ENCODE measurements around the gene ZBTB44. TPM values are rescaled to one million over a fixed set of nuclear protein-coding genes. Genes with fewer than 3 reads are reported as not detected.

ZBTB44 gene
- total RNA-seq, 1 experiment from 2014 or later, result 41.2 TPM

DNA sequence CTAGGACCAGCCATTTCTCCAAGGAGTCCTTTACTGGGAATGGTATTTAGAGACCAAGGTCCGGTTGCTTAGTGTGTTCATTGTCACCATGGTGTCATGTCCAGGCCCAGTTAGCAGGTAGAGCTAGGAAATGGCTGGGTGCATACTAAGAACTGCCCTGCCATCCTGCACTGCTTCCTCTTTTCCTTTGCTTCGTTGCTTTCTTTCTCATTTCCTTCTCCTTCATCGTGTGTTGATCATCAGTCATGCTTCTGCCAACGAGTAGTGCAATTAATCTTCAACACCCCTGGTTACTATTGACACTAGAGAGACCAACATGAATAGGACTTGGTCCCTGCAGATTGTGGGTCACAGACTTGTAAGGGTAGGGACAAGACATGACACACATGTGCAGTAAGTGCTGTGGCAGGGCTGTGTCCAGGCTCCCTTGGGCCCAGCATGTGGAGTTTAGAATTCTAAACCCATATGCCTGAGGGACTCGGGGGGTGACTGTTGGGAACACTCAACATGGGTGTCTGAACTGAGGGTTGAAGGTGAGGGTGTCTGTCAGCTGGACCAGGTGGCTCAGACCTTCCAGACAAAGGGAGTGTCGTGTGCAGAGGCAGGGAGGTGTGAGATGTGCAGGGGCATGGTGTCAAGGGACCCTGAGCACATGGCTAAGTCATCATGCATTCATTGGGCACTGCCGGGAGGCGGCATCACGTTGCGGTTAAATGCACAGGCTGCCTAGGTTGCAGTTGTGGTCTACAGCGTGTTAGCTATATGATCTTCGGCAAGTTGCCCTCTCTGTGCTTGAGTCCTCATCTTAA, 112.5 kb downstream of the ZBTB44 start:
- no peaks in the 10 kb centered on the region for H3K79me2 ChIP-seq (ENCODE audit: low read depth)
- DNase-seq, result no peak
- H3K4me1 ChIP-seq (replicated peaks; ENCODE audit: insufficient read depth), result no peaks in the 10 kb centered on the region
- H3K9me3 ChIP-seq (ENCODE audit: insufficient read depth, low read depth), result no peaks in the 10 kb centered on the region
- no TSS peak for BruUV-seq (replicated peaks)
- intact Hi-C loops (cut with micrococcal nuclease; ENCODE audit: unreplicated experiment), result no loop called here
- TF ChIP-seq EZH2 (IDR thresholded peaks at IDR 0.05; ENCODE audit: low read depth), result no peak
- TF ChIP-seq, protein P1, sequence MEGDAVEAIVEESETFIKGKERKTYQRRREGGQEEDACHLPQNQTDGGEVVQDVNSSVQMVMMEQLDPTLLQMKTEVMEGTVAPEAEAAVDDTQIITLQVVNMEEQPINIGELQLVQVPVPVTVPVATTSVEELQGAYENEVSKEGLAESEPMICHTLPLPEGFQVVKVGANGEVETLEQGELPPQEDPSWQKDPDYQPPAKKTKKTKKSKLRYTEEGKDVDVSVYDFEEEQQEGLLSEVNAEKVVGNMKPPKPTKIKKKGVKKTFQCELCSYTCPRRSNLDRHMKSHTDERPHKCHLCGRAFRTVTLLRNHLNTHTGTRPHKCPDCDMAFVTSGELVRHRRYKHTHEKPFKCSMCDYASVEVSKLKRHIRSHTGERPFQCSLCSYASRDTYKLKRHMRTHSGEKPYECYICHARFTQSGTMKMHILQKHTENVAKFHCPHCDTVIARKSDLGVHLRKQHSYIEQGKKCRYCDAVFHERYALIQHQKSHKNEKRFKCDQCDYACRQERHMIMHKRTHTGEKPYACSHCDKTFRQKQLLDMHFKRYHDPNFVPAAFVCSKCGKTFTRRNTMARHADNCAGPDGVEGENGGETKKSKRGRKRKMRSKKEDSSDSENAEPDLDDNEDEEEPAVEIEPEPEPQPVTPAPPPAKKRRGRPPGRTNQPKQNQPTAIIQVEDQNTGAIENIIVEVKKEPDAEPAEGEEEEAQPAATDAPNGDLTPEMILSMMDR (conservative IDR thresholded peaks at IDR 0.05), result no peak
- CTCF ChIA-PET, result no interaction called here
- no peak overlapping the region for H3K4me2 ChIP-seq
- no peaks in the 10 kb centered on the region for H4K20me1 ChIP-seq (ENCODE audit: insufficient read depth)
- H3K27me3 ChIP-seq (ENCODE audit: insufficient read depth, low read depth), result no peaks in the 10 kb centered on the region
- no peaks in the 10 kb centered on the region; the same call in 1 of the 2 replicates for H3F3A ChIP-seq (ENCODE audit: insufficient read depth, low read depth)
- POLR2A ChIA-PET (ENCODE audit: unreplicated experiment), result no interaction called here
- no peak overlapping the region for H2AFZ ChIP-seq
- H3K36me3 ChIP-seq (ENCODE audit: low read depth), result peaks cover 8% of the 10 kb centered on the region; the same call in 1 of the 2 replicates
- H3K27ac ChIP-seq, result no peak overlapping the region
- H3K4me3 ChIP-seq, result no peak overlapping the region
- no peaks in the 10 kb centered on the region for H3K9me2 ChIP-seq (ENCODE audit: insufficient read depth)

DNA sequence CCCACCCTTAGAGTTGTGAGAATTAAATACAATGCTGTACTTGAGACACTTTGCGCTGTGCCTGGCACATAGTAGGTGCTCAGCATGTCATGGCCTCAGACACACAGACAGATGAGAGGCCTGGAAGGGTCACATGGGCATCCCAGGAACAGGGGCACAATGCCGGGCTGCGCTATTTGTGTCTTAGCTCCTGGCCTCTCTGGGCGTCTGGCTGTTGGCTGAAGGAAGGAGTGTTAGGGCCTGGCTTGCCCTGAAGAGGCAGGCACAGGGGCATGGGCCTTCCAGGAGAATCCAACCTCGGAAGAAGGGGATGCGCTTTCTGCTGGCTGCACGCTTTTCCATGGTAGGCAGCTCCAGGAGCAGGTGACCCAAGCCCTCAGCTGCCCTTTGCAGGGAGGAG, 113.7 kb downstream of the ZBTB44 start:
- Histone ChIP-seq H3K27me3 (ENCODE audit: insufficient read depth, low read depth) (no peaks in the 10 kb centered on the region), H2AFZ (no peak overlapping the region), H3K9me2 (ENCODE audit: insufficient read depth) (no peaks in the 10 kb centered on the region), H3K4me2 (no peak overlapping the region), H3K79me2 (ENCODE audit: low read depth) (no peaks in the 10 kb centered on the region), H3K4me1 (replicated peaks; ENCODE audit: insufficient read depth) (no peaks in the 10 kb centered on the region), H3K27ac (no peak overlapping the region), H3K4me3 (no peak overlapping the region), H3K36me3 (ENCODE audit: low read depth) (peaks cover 8% of the 10 kb centered on the region; the same call in 1 of the 2 replicates), H3F3A (ENCODE audit: insufficient read depth, low read depth) (no peaks in the 10 kb centered on the region; the same call in 1 of the 2 replicates), H3K9me3 (ENCODE audit: insufficient read depth, low read depth) (no peaks in the 10 kb centered on the region), H4K20me1 (ENCODE audit: insufficient read depth) (no peaks in the 10 kb centered on the region)
- DNase-seq, result no peak
- intact Hi-C loops (cut with micrococcal nuclease; ENCODE audit: unreplicated experiment), result no loop called here
- POLR2A ChIA-PET (ENCODE audit: unreplicated experiment), result no interaction called here
- CTCF ChIA-PET, result interaction anchor here (0.6 kb wide), 1 partner anchor 690 kb away, joined by 3 read pairs; no protein-coding TSS in a partner anchor
- BruUV-seq (replicated peaks), result no TSS peak
- TF ChIP-seq, protein P1 (conservative IDR thresholded peaks at IDR 0.05), result no peak

DNA sequence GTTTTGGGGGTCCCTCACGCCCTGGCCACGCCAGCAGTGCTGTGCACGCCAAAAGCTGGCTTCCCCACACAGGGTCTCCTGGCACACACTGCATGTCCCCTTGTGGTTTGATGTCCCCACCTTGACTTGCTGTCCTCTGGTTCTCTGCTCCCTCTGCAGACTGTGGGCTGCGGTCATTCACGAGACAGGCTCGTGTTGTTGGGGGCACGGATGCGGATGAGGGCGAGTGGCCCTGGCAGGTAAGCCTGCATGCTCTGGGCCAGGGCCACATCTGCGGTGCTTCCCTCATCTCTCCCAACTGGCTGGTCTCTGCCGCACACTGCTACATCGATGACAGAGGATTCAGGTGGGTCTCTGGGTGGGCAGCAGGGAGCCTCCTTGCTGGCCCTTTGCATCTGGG, 114.9 kb downstream of the ZBTB44 start:
- CTCF ChIA-PET, result no interaction called here
- H3K27ac ChIP-seq, result no peak overlapping the region
- no peaks in the 10 kb centered on the region for H3K9me3 ChIP-seq (ENCODE audit: insufficient read depth, low read depth)
- H3K4me2 ChIP-seq, result no peak overlapping the region
- no peak for DNase-seq
- H2AFZ ChIP-seq, result no peak overlapping the region
- H3K36me3 ChIP-seq (ENCODE audit: low read depth), result peaks cover 8% of the 10 kb centered on the region; the same call in 1 of the 2 replicates
- no peaks in the 10 kb centered on the region for H3F3A ChIP-seq (ENCODE audit: insufficient read depth, low read depth)
- H3K9me2 ChIP-seq (ENCODE audit: insufficient read depth), result no peaks in the 10 kb centered on the region
- no peaks in the 10 kb centered on the region for H3K79me2 ChIP-seq (ENCODE audit: low read depth)
- no peak overlapping the region for H3K4me3 ChIP-seq
- intact Hi-C loops (cut with micrococcal nuclease; ENCODE audit: unreplicated experiment), result no loop called here
- no peaks in the 10 kb centered on the region for H4K20me1 ChIP-seq (ENCODE audit: insufficient read depth)
- TF ChIP-seq EZH2 (IDR thresholded peaks at IDR 0.05; ENCODE audit: low read depth), result no peak
- TF ChIP-seq, protein P1 (conservative IDR thresholded peaks at IDR 0.05), result no peak
- POLR2A ChIA-PET (ENCODE audit: unreplicated experiment), result no interaction called here
- BruUV-seq (replicated peaks), result no TSS peak
- no peaks in the 10 kb centered on the region for H3K4me1 ChIP-seq (replicated peaks; ENCODE audit: insufficient read depth)
- H3K27me3 ChIP-seq (ENCODE audit: insufficient read depth, low read depth), result no peaks in the 10 kb centered on the region

Data from PC-9 (cell line).